Osteoblast (primary cell): ENCODE measurements around the gene SEC14L1. TPM values are rescaled to one million over a fixed set of nuclear protein-coding genes. Genes with fewer than 3 reads are reported as not detected.
"Not testable (repeated sequence)": the region's sequence is repeated elsewhere in the genome, so short reads cannot be mapped to it uniquely, and the experiment has no call there.

Experiments
- DNase-seq: peaks from one replicate; pipeline ENCODE4 v3.0.0; 2011; ENCODE audit warnings: low spot score, mixed read lengths; ENCODE audit not compliant: insufficient read length; ENCODE audit errors: missing footprints
- H2AFZ ChIP-seq: 2 replicates; pipeline ENCODE4 v1.6.0; 2011; ENCODE audit warnings: mild to moderate bottlenecking, low read length
- H3K27ac ChIP-seq: 2 replicates; pipeline ENCODE4 v1.5.1; 2011; ENCODE audit warnings: mild to moderate bottlenecking, low read depth, low read length, moderate library complexity
- H3K27me3 ChIP-seq: 2 replicates; pipeline ENCODE4 v1.6.0; 2012; ENCODE audit warnings: mild to moderate bottlenecking, control low read depth, inconsistent platforms, low read length, moderate library complexity; ENCODE audit not compliant: insufficient read depth
- H3K36me3 ChIP-seq: 2 replicates; pipeline ENCODE4 v1.5.1; 2011; ENCODE audit warnings: mild to moderate bottlenecking, low read length, control low read depth, moderate library complexity; ENCODE audit not compliant: insufficient read depth
- H3K4me1 ChIP-seq: 2 replicates; pipeline ENCODE4 v1.5.1; 2011; ENCODE audit warnings: mild to moderate bottlenecking, low read length, control low read depth, moderate library complexity; ENCODE audit not compliant: insufficient read depth
- H3K4me2 ChIP-seq: 2 replicates; pipeline ENCODE4 v1.6.0; 2011; ENCODE audit warnings: mild to moderate bottlenecking, low read length; ENCODE audit not compliant: insufficient read depth
- H3K4me3 ChIP-seq: fragments of 200-600 bp; sonication (generic); 3 replicates; pipeline ENCODE4 v1.5.1; 2012; ENCODE audit warnings: mild to moderate bottlenecking, low read length, inconsistent platforms; ENCODE audit not compliant: insufficient read depth
- H3K79me2 ChIP-seq: 2 replicates; pipeline ENCODE4 v1.6.0; 2012; ENCODE audit warnings: mild to moderate bottlenecking, low read length, control low read depth, inconsistent platforms; ENCODE audit not compliant: insufficient read depth
- H3K9me3 ChIP-seq: 2 replicates; pipeline ENCODE4 v1.5.1; 2011; ENCODE audit warnings: low read depth, low read length, control low read depth
- H4K20me1 ChIP-seq: 2 replicates; pipeline ENCODE4 v1.6.0; 2012; ENCODE audit warnings: mild to moderate bottlenecking, low read length, control low read depth; ENCODE audit not compliant: insufficient read depth
- CTCF ChIP-seq: IDR thresholded peaks from 2 replicates; pipeline ENCODE4 v1.5.1; 2011; ENCODE audit warnings: mild to moderate bottlenecking, low read depth, low read length, moderate library complexity; ENCODE audit errors: extremely low read depth
- total RNA-seq: library from RNA; depleted of rRNA; stranded (reverse); fragments of >200 nt; gene quantifications from 2 replicates; pipeline ENCODE4 v1.2.3, GENCODE V29; 2012

SEC14L1 gene
- total RNA-seq, 1 donor: 53.6 TPM

- Histone ChIP-seq H3K27me3 (no peaks in the 10 kb centered on the region), H3K27ac (no peak overlapping the region), H3K4me3 (no peak overlapping the region), H3K36me3 (no peaks in the 10 kb centered on the region), H3K79me2 (peaks cover 5% of the 10 kb centered on the region), H4K20me1 (no peaks in the 10 kb centered on the region), H3K9me3 (peaks cover 2% of the 10 kb centered on the region), H2AFZ (no peak overlapping the region), H3K4me2 (no peak overlapping the region), H3K4me1 (peaks cover 27% of the 10 kb centered on the region)
- no peak for DNase-seq
- TF ChIP-seq CTCF: no peak
Observed at GRCh38 chr17:77136420-77136767, 4.4 kb upstream of the SEC14L1 start.

- DNase-seq: no peak
- no peak overlapping the region for H3K27ac ChIP-seq
- no peaks in the 10 kb centered on the region for H3K27me3 ChIP-seq
- TF ChIP-seq CTCF: no peak
- H3K79me2 ChIP-seq: peaks cover 12% of the 10 kb centered on the region
- no peak overlapping the region for H3K4me2 ChIP-seq
- H4K20me1 ChIP-seq: no peaks in the 10 kb centered on the region
- no peak overlapping the region for H3K4me3 ChIP-seq
- no peaks in the 10 kb centered on the region for H3K36me3 ChIP-seq
- H3K9me3 ChIP-seq: peaks cover 2% of the 10 kb centered on the region
- peaks cover 23% of the 10 kb centered on the region for H3K4me1 ChIP-seq
- no peak overlapping the region for H2AFZ ChIP-seq
Observed at GRCh38 chr17:77137111-77137510, 3.7 kb upstream of the SEC14L1 start.

- Histone ChIP-seq H2AFZ (peak overlapping the region; percentile 35), H3K79me2 (peaks cover 20% of the 10 kb centered on the region), H3K4me1 (peaks cover 23% of the 10 kb centered on the region), H3K27ac (peak overlapping the region; percentile 41)
- H3K4me2 ChIP-seq, DNase-seq, H4K20me1 ChIP-seq, H3K4me3 ChIP-seq, H3K27me3 ChIP-seq, H3K36me3 ChIP-seq, H3K9me3 ChIP-seq: not testable (repeated sequence)
Observed at GRCh38 chr17:77137886-77138285, 2.9 kb upstream of the SEC14L1 start.

- peaks cover 27% of the 10 kb centered on the region for H3K4me1 ChIP-seq
- peaks cover 2% of the 10 kb centered on the region for H3K9me3 ChIP-seq
- H3K27me3 ChIP-seq: no peaks in the 10 kb centered on the region
- peak overlapping the region; percentile 96 for H3K27ac ChIP-seq
- peaks cover 37% of the 10 kb centered on the region for H3K79me2 ChIP-seq
- peaks cover 2% of the 10 kb centered on the region for H4K20me1 ChIP-seq
- H3K4me3 ChIP-seq: peak overlapping the region; percentile 71
- no peak for TF ChIP-seq CTCF
- peaks cover 24% of the 10 kb centered on the region for H3K36me3 ChIP-seq
- DNase-seq: peak; percentile 99
- peak overlapping the region; percentile 85 for H3K4me2 ChIP-seq
- peak overlapping the region; percentile 80 for H2AFZ ChIP-seq
Observed at GRCh38 chr17:77140166-77140877, 447 bp upstream of the SEC14L1 start.
